ENCODE measurements around the gene TFF2.

The TFF2 gene

DNA sequence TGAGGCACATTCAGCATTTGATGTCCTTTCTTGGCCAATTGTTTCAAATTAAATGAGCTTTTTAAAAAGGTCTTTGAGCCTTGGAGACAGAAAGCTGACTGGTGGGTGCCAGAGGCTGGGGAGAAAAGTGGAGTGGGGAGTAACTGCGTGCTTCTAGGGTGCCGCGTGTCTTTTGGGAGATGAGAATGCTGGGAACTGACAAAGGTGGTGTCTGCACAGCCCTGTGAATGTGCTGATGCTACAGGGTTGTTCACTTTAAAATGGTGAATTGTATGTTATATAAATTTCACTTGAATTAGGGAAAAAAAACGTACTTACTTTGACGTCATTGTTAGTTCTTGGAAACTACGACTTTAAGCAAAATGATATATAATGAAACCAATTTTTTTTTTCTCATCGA is 23.7 kb upstream of the TFF2 start:
- no peak for TF ChIP-seq ZBTB7A (IDR thresholded peaks at IDR 0.05; ENCODE audit: low read depth)

DNA sequence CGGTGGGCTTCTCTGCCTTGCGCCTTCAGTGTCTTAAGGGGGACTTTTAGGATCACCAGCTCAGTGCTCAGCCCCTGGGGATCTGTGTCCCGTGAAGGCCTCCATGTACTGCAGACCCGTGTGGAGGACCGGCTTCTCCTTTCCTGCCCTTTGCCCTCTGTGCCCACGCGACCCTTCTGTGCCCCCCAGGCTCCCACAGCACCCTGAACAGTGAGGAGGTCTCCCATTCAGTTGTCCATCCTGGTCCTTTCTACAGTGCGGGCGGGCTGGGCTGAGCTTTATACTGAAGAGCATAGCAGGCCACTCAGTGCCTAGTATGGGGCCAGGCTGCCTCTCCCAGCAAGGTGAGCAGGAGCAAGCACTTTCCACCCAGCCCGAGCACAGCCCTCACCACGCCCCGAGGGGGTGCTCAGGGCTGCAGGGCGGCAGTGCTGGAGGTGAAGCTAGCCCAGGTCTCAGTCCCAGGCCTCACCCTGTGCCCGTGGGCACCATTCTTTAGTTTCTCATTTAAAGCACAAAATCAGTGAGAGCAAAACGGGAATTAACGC is 23.2 kb upstream of the TFF2 start:
- TF ChIP-seq TEAD4 (IDR thresholded peaks at IDR 0.05) (no peak), FOXM1 (IDR thresholded peaks at IDR 0.05; ENCODE audit: borderline replicate concordance, low read depth) (no peak), TCF12 (IDR thresholded peaks at IDR 0.05; ENCODE audit: low read depth) (no peak), CREB1 (IDR thresholded peaks at IDR 0.05; ENCODE audit: low read depth) (no peak), EGR1 (IDR thresholded peaks at IDR 0.05) (no peak), NFIC (IDR thresholded peaks at IDR 0.05) (no peak), TAF1 (IDR thresholded peaks at IDR 0.05; ENCODE audit: low read depth) (no peak), YY1 (IDR thresholded peaks at IDR 0.05; ENCODE audit: low read depth) (no peak), ZBTB7A (IDR thresholded peaks at IDR 0.05; ENCODE audit: low read depth) (no peak), EP300 (IDR thresholded peaks at IDR 0.05; ENCODE audit: borderline replicate concordance) (no peak), RAD21 (IDR thresholded peaks at IDR 0.05; ENCODE audit: low read depth) (no peak)
- TF ChIP-seq, protein P1, sequence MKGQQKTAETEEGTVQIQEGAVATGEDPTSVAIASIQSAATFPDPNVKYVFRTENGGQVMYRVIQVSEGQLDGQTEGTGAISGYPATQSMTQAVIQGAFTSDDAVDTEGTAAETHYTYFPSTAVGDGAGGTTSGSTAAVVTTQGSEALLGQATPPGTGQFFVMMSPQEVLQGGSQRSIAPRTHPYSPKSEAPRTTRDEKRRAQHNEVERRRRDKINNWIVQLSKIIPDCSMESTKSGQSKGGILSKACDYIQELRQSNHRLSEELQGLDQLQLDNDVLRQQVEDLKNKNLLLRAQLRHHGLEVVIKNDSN (IDR thresholded peaks at IDR 0.05), result no peak

DNA sequence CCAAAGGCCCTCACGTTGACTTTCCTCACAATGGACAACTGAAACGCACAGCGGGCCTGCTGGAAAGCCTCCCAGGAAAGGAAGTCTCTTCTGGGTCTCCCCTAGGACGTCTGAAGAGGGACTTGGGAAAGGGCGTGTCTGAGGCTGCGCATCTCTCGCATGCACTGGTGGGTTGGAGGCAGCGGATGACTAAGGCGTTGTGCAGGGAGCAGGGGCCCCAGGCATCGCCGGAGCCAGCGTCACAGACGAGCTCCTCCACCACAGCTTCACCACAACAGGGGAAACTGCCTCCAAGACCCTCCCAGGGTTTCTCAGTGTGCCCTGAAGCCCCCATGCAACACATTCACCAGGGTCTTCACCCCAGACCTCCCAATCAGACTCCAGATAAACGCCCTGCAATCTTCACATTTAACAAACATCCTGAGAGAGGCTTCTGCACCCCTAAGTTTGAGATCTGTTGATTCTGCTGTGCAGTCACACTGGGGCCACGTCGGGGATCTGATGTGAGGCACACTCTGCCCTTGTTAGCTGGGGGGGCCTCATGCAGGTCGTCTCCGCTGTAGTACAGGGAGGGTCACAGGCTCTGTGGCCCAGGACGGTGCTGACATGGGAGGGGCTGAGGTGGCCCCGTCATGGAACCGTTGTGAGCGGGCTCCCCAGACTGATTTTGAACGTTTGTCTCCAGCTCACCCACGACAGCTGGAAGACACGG is 22.6 kb upstream of the TFF2 start:
- TF ChIP-seq TEAD4 (IDR thresholded peaks at IDR 0.05), result no peak
- TF ChIP-seq EP300 (IDR thresholded peaks at IDR 0.05; ENCODE audit: borderline replicate concordance), result no peak
- TF ChIP-seq FOXM1 (IDR thresholded peaks at IDR 0.05; ENCODE audit: borderline replicate concordance, low read depth), result no peak
- TF ChIP-seq CREB1 (IDR thresholded peaks at IDR 0.05; ENCODE audit: low read depth), result no peak
- TF ChIP-seq CEBPB (IDR thresholded peaks at IDR 0.05), result no peak
- no peak for TF ChIP-seq TAF1 (IDR thresholded peaks at IDR 0.05; ENCODE audit: low read depth)
- no peak for TF ChIP-seq TCF12 (IDR thresholded peaks at IDR 0.05; ENCODE audit: low read depth)

DNA sequence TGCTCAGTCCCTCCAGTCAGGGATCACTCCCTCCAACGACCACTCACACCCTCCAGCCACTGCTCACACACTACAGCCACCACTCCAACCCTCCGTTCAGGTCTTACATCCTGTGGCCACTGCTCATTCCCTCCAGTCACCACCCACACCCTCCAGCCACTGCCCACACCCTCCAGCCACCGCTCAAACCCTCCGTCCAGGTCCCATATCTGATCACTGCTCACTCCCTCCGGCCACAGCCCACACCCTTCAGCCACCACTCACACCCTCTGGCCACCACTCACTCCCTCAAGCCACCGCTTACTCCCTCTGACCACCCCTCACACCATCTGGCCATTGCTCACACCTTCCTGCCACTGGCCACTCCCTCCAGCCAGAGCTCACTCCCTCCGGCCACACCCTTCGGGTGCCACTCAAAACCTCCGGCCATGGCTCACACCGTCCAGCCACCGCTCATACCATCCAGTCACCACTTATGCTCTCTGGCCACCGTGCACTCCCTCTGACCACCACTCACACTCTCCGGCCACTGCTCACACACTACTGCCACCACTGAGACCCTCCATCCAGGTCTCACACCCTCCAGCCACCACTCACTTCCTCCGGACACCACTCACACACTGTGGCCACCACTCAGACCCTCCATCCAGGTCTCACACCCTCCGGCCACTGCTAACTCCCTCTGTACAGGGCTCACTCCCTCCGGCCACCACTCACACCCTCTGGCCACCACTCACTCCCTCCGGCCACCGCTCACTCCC is 20.3 kb upstream of the TFF2 start:
- TF ChIP-seq, protein P1 (IDR thresholded peaks at IDR 0.05), result no peak
- TF ChIP-seq YY1 (IDR thresholded peaks at IDR 0.05; ENCODE audit: low read depth), result no peak
- TF ChIP-seq EP300 (IDR thresholded peaks at IDR 0.05; ENCODE audit: borderline replicate concordance), result no peak
- TF ChIP-seq ZBTB7A (IDR thresholded peaks at IDR 0.05; ENCODE audit: low read depth), result no peak
- no peak for TF ChIP-seq CREB1 (IDR thresholded peaks at IDR 0.05; ENCODE audit: low read depth)
- no peak for TF ChIP-seq RAD21 (IDR thresholded peaks at IDR 0.05; ENCODE audit: low read depth)
- TF ChIP-seq TEAD4 (IDR thresholded peaks at IDR 0.05), result no peak
- TF ChIP-seq FOXM1 (IDR thresholded peaks at IDR 0.05; ENCODE audit: borderline replicate concordance, low read depth), result no peak
- TF ChIP-seq NFIC (IDR thresholded peaks at IDR 0.05), result no peak
- TF ChIP-seq, protein P2, sequence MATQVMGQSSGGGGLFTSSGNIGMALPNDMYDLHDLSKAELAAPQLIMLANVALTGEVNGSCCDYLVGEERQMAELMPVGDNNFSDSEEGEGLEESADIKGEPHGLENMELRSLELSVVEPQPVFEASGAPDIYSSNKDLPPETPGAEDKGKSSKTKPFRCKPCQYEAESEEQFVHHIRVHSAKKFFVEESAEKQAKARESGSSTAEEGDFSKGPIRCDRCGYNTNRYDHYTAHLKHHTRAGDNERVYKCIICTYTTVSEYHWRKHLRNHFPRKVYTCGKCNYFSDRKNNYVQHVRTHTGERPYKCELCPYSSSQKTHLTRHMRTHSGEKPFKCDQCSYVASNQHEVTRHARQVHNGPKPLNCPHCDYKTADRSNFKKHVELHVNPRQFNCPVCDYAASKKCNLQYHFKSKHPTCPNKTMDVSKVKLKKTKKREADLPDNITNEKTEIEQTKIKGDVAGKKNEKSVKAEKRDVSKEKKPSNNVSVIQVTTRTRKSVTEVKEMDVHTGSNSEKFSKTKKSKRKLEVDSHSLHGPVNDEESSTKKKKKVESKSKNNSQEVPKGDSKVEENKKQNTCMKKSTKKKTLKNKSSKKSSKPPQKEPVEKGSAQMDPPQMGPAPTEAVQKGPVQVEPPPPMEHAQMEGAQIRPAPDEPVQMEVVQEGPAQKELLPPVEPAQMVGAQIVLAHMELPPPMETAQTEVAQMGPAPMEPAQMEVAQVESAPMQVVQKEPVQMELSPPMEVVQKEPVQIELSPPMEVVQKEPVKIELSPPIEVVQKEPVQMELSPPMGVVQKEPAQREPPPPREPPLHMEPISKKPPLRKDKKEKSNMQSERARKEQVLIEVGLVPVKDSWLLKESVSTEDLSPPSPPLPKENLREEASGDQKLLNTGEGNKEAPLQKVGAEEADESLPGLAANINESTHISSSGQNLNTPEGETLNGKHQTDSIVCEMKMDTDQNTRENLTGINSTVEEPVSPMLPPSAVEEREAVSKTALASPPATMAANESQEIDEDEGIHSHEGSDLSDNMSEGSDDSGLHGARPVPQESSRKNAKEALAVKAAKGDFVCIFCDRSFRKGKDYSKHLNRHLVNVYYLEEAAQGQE (IDR thresholded peaks at IDR 0.05; ENCODE audit: low read depth), result no peak
- TF ChIP-seq CEBPB (IDR thresholded peaks at IDR 0.05), result no peak
- no peak for TF ChIP-seq TAF1 (IDR thresholded peaks at IDR 0.05; ENCODE audit: low read depth)
- TF ChIP-seq EGR1 (IDR thresholded peaks at IDR 0.05), result no peak

DNA sequence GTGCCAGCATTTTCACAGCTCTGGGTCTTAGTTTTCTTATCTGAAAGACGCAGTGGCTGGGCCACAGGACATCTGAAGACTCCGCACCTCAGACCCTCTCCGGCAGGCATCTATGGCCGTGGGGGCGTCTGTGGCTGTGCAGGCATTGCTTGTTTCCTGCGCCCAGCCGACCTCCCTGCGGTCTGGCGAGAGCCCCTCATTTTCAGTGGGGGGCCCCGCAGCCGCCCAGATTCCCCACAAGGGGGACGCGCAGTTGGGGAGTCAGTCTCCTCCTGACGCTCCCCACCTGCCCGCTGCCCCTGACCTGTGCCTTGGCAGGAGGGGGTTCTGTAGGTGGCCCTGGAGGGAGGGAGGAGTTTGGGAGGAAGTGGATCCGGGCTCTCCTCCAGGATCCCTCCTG is 19.0 kb upstream of the TFF2 start:
- TF ChIP-seq, protein P2 (IDR thresholded peaks at IDR 0.05; ENCODE audit: low read depth), result no peak
- TF ChIP-seq YY1 (IDR thresholded peaks at IDR 0.05; ENCODE audit: low read depth) (no peak), NFIC (IDR thresholded peaks at IDR 0.05) (no peak), EGR1 (IDR thresholded peaks at IDR 0.05) (no peak), TCF12 (IDR thresholded peaks at IDR 0.05; ENCODE audit: low read depth) (no peak), RAD21 (IDR thresholded peaks at IDR 0.05; ENCODE audit: low read depth) (no peak), TEAD4 (IDR thresholded peaks at IDR 0.05) (no peak)

Data from Ishikawa (cell line).